K562 (cell line): ENCODE data around the gene MAGI2.

Experiments used
- BACH1 ChIP-seq: fragments of 200-800 bp; sonication (Bioruptor generic); IDR thresholded peaks from 2 replicates; pipeline ENCODE4 v1.6.1; 2016; ENCODE audit warnings: missing genetic modification characterization, missing compliant biosample characterization
- COPS2 ChIP-seq: fragments of 450-650 bp; conservative IDR thresholded peaks from 2 replicates; pipeline ENCODE4 v1.6.1; 2016; ENCODE audit warnings: mild to moderate bottlenecking, moderate library complexity
- CREBBP ChIP-seq: IDR thresholded peaks from one replicate; pipeline ENCODE4 v1.6.1; 2012; ENCODE audit warnings: low read depth, mild to moderate bottlenecking, control low read depth, inconsistent platforms, low read length
- LARP7 ChIP-seq: fragments of 450-650 bp; IDR thresholded peaks from 2 replicates; pipeline ENCODE4 v1.6.1; 2016
- MYNN ChIP-seq, 2 experiments: sonication (generic); formaldehyde crosslinking in 1 of 2; IDR thresholded peaks; 2 replicates each; pipeline versions ENCODE4 v1.5.0 to v1.6.1; 2016 to 2020; ENCODE audit warnings: antibody characterized with exemption in 1 of 2, missing genetic modification reagents in 1 of 2
- RFX5 ChIP-seq: IDR thresholded peaks from 2 replicates; pipeline ENCODE4 v1.6.1; 2011; ENCODE audit warnings: low read depth, mild to moderate bottlenecking, improper control_type of control experiment, low read length
- ZNF24 ChIP-seq: fragments of 450-650 bp; IDR thresholded peaks from 2 replicates; pipeline ENCODE4 v1.6.1; 2016

DNA sequence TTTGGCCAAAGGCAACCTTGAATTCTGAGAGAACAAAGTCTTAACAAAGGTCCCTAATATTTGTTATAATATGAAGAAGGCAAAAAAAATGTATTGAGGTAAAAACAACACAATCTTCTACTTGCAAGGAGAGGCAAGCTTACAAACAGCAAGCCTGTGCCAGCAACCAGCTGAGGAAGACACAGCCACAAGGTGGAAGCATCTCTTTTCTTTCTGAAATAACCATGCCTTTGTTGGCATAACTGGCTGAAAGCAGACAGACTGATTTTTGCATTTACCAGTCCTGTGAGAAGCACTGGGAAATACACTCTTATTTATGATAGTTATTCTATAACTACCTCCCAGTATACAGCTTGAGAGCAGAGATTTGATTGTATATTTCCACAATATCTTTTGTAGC, 1362.9 kb downstream of the MAGI2 start:
- TF ChIP-seq RFX5: no peak
- TF ChIP-seq MYNN (IDR thresholded peaks at IDR 0.05): no peak
- TF ChIP-seq MYNN (CRISPR knock-in tag; IDR thresholded peaks at IDR 0.05): no peak
- TF ChIP-seq LARP7: no peak
- TF ChIP-seq COPS2: no peak
- TF ChIP-seq BACH1 (tag): no peak
- no peak for TF ChIP-seq CREBBP
- TF ChIP-seq ZNF24: no peak
